ENCODE measurements around the gene NECTIN4.

NECTIN4 gene

GRCh38 chr1:161111117-161111516 is 21.8 kb upstream of the NECTIN4 start:
- DNase-seq: no peak

- no peak for DNase-seq
Measured at GRCh38 chr1:161106431-161106830, 17.1 kb upstream of the NECTIN4 start.

GRCh38 chr1:161100556-161100955 is 11.2 kb upstream of the NECTIN4 start:
- no peak for DNase-seq

- DNase-seq: no peak
Measured at GRCh38 chr1:161099090-161099802, 9.9 kb upstream of the NECTIN4 start.

GRCh38 chr1:161098210-161099068 is 9.1 kb upstream of the NECTIN4 start, which contains the start of gene KLHDC9:
TSS of gene KLHDC9 (plus strand) at chr1:161098361. CDS start at chr1:161098536, 175 bp downstream.
- no peak for DNase-seq

GRCh38 chr1:161096530-161096929 is 7.2 kb upstream of the NECTIN4 start:
- peak; percentile 61 to 66 for DNase-seq

- no peak for DNase-seq
Measured at GRCh38 chr1:161096015-161096414, 6.7 kb upstream of the NECTIN4 start.

GRCh38 chr1:161095230-161095629 is 5.9 kb upstream of the NECTIN4 start:
- no peak for DNase-seq

- no peak for DNase-seq
Measured at GRCh38 chr1:161094481-161094880, 5.1 kb upstream of the NECTIN4 start.

GRCh38 chr1:161092621-161093028 is 3.3 kb upstream of the NECTIN4 start:
- no peak for DNase-seq

- no peak for DNase-seq
Measured at GRCh38 chr1:161091796-161092507, 2.6 kb upstream of the NECTIN4 start.

- DNase-seq: no peak
Measured at GRCh38 chr1:161091093-161091492, 1.7 kb upstream of the NECTIN4 start.

- DNase-seq: no peak
Measured at GRCh38 chr1:161090617-161091016, 1.3 kb upstream of the NECTIN4 start.

- DNase-seq: no peak
Measured at GRCh38 chr1:161089938-161090337, 580 bp upstream of the NECTIN4 start.

GRCh38 chr1:161088587-161089110 is 709 bp downstream of the NECTIN4 start:
- no peak for DNase-seq

GRCh38 chr1:161086457-161086856 is 2.9 kb downstream of the NECTIN4 start:
- no peak for DNase-seq

GRCh38 chr1:161085165-161085564 is 4.2 kb downstream of the NECTIN4 start:
- DNase-seq: no peak

GRCh38 chr1:161084597-161084988 is 4.8 kb downstream of the NECTIN4 start:
- no peak for DNase-seq

- DNase-seq: no peak
Measured at GRCh38 chr1:161083748-161084596, 5.4 kb downstream of the NECTIN4 start.

- DNase-seq: peak; percentile 92
Measured at GRCh38 chr1:161082996-161083747, 6.2 kb downstream of the NECTIN4 start.

- DNase-seq: no peak
Measured at GRCh38 chr1:161082483-161082882, 6.9 kb downstream of the NECTIN4 start.
